OCI-LY1 (cell line): Measurements from ENCODE around the gene GALNT16.

Experiments used
- CTCF ChIP-seq: fragments of 200-600 bp; sonication (generic), shearing (Covaris generic); IDR thresholded peaks from 2 replicates; pipeline ENCODE4 v1.5.1; 2017; ENCODE audit warnings: mild to moderate bottlenecking, antibody characterized with exemption, low read length, moderate library complexity, mixed read lengths
- EZH2 ChIP-seq: fragments of 200-600 bp; sonication (generic), shearing (Covaris generic); IDR thresholded peaks from 2 replicates; pipeline ENCODE4 v1.8.0; 2017; ENCODE audit warnings: borderline replicate concordance, mixed run types, mild to moderate bottlenecking, antibody characterized with exemption, low read length, moderate library complexity, mixed read lengths

- TF ChIP-seq EZH2 = no peak
- TF ChIP-seq CTCF = no peak
Measured at GRCh38 chr14:69401841-69402240, 141.9 kb downstream of the GALNT16 start.
